T-helper 1 cell treated with Interleukin-12 subunit alpha and Interleukin-12 subunit beta and Interleukin-4 antibody, amounts not matched to agents 30 ng/mL and 1 ng/mL, for 36 hours (primary cell): ENCODE data around the gene CCL3. TPM values are rescaled to one million over a fixed set of nuclear protein-coding genes. Genes with fewer than 3 reads are reported as not detected.
"Not testable (repeated sequence)": the region's sequence is repeated elsewhere in the genome, so short reads cannot be mapped to it uniquely, and the experiment has no call there.

ENCODE experiments used
- intact Hi-C: fragments of 100-400 bp; cut with micrococcal nuclease; formaldehyde crosslinking; loops from one replicate; pipeline ENCODE4 v1.15.1; 2024
- total RNA-seq: library from RNA; stranded (reverse); gene quantifications from 2 replicates; pipeline ENCODE4 v1.2.3, GENCODE V29; 2022

Gene CCL3
- total RNA-seq, result 114 and 123 TPM in 2 replicates

DNA sequence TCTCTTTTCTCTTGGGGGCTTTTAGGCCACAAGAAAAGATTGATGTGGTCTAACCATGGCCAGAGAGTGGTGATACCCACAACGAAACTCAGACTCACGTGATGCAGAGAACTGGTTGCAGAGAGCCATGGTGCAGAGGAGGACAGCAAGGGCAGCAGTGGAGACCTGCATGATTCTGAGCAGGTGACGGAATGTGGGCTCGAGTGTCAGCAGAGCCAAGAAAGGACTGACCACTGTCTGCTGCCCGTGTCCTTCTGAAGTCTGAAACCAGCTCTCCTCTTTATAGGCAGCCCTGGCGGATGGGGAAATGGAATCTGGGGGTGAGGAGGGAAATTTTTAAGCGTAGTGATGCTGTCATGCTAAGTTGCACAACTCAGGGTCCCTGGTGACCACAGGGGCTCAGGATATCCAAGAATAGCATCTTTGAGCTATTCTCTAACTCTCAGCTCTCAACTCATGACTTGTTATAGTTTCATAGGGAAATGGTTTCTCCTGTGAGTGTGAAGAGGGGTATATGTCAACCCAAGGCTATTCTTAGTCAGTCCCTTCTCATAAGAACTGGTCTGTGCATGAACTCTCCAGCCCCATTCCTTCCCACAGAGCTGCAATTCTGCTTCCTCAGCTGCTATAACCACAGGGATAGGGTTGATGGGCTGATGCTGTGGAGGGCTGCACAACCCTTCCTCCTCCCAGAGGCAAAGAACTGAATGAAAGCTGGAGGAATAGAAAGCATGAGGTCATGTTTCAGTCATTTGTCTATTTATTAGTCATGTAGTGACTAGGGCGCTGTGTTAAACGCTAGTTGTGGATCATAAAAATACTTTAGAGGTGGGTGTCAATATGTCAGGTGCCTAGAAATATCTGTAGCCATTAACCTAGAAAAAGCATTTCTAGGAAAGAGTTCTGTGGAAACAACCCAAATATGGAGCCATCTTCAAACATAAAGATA is at the start of gene CCL3:
Gene CCL3, minus strand, starts transcription at position 256 of the 949 bp plus-strand sequence. Its CDS starts 85 bp downstream, at position 171.
- intact Hi-C loops, result loop anchor here (1.0 to 10.0 kb wide), 3 partner anchors 8 to 195 kb away; no protein-coding TSS in a partner anchor

DNA sequence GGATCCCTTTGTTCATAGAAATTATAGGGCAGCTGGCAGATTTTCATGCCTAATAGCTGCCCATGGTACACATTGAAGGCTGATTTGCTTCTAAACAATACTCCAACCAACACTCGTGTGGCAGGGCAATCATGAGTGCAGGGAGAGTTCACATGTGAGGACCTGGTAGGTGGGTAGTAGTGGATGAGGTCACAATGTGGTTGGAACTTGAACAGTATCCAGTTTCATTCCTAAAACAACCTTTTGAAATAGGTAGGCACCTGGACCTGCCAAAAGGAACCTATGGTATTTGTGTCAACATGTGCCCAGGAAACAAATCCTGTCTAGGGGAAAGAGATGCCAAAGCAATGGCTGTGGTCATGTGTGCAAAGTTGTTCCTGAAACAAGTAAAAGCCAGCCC is 46.5 kb upstream of the CCL3 start:
- intact Hi-C loops, result no loop called here

DNA sequence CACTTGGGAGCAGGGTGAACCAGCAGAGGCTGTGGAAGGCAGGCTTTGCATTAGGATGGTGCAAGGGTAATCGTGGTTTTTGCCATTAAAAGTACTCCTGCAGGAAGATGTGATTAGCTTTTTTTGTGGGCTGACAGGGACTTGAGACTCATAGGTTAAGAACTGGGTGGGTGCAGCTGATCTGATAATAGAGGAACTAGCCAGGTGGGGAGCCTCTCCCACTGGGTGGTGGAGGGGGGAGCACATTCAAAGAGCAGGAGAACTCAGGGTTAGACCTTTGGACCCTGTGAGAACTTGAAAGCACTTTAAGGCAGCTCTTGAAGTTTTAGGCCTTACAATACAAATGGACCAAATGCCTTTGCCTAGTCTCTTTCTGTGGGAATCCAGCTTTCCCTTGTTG is 46.1 kb upstream of the CCL3 start:
- intact Hi-C loops, result no loop called here

DNA sequence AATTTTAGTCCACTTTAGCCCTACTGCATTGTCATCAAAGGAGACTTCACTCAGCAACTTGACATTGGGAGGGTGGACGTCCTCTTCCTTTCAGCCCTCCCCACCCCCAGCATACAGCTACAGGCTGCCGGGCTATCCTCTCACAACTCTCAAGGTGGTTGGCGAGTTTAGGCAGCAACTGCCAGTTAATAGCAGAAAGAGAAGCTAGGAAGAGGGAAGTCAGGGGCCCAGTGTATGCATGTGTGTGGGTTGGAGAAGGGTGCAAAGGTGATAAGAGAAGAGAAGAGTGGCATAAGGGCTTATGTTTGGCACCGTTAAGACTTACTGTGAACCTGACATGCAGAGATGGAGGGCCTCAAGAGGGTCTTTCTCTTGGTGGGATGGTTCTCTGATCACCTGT is 45.5 kb upstream of the CCL3 start:
- intact Hi-C loops, result no loop called here

DNA sequence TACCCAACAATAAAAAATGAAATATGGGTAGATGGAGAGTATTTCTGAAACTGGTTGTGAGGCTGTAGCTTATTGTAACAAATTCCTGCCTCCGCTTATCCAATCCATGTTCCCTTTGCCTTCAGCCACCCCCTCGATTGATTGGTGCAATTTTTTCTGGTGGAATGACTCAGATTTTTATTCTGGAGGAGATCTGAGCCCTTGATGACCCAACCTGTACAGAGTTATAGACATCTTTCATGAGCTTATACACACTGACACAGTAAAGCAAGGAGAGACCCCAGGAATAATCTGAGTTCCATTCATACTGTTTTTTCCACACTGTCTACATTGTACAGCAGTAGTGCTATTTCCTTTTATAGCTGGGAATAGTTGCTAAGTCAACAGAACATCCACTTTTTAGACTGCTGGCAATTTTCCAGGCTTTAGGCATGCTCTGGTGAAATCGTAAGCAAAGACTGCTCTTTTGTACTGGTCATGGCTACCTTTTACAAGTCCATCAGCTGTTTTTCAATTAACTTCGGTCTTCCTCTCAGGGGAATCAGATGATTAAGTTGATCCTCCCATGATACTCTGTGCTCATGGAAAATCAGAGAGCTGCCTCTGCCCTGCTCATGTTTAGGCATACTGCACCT is 43.8 kb upstream of the CCL3 start:
- intact Hi-C loops, result no loop called here

DNA sequence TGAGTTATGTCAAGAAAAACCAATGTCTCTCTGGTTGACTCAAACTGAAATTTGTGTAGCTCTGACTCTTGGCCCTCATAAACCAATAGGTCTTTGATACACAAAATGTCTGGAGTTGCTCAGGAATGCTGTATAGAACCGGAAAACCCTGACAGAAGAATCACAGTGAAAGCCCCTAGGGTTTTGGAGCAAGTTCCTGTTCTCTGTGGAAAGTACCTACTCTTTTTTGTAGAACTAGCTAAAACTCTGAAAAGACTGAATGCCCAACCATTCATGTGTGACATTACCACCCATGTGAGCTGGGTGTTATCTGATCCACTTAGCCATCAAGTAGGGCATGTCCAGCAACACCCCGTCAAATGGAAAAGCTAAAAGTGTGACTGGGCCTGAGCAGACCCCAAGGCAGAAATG is 42.5 kb upstream of the CCL3 start:
- intact Hi-C loops, result no loop called here

DNA sequence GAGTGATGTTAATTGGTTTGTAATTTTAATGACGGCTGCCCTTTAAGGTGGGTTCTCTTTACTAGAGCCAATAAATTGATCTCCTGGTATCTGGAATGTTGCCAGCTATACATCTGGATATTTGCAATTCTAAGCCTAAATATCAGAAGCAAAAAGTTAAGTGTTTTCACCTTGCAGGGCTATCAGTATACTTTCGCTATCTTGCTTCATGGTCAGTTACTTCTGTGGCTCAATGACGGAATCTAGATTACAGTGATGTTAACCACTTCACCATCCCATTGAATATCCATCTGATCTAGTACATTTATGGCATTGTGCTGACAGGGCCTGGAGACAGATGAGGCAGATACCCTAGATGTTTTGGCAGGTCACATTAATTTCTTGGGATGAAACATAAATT is 42.0 kb upstream of the CCL3 start:
- intact Hi-C loops, result no loop called here

DNA sequence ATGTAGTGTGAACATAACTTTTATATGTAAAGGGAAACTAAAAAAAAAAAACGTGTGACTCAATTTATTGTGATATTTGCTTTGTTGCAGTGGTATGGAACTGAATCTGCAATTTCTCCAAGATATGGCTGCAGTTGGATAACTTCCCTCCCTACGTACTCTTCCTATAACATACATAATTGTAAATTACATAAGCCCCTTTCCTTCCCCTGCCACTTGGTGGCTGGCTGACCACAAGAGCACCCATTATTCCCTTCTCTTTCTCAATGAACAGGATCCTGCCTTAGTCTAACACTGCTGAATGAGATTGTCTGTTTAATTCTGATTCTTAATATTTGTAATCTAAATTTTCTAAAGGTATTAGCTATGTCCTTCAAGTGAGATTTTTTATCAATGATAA is 41.5 kb upstream of the CCL3 start:
- intact Hi-C loops, result no loop called here

DNA sequence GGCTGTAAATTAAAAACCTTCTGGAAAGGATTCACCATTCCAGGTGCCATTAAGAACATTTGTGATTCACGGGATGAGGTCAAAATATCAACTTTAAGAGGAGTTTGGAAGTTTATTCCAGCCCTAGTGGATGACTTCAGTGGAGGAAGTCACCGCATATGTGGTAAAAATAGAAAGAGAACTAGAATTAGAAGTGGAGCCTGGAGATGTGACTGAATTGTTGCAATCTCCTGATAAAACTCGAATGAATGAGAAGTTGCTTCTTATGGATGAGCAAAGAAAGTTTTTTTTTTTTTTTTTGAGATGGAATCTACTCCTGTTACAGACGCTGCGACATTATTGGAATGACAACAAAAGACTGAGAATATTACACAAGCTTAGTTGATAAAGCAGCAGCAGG is 40.4 kb upstream of the CCL3 start:
- intact Hi-C loops, result no loop called here

DNA sequence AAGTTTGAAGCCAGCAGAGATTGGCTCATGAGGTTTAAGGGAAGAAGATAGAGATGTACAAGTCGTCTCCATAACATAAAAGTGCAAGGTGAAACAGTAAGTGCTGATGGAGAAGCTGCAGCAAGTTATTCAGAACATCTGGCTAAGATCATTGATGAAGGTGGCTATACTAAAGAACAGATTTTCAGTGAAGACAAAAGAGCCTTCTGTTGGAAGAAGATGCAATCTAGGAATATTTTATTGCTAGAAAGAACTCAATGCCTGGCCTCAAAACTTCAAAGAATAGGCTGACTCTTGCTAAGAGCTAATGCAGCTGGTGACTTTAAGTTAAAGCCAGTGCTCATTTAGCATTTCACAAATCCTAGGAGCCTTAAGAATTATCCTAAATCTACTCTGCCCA is 39.7 kb upstream of the CCL3 start:
- intact Hi-C loops, result no loop called here

DNA sequence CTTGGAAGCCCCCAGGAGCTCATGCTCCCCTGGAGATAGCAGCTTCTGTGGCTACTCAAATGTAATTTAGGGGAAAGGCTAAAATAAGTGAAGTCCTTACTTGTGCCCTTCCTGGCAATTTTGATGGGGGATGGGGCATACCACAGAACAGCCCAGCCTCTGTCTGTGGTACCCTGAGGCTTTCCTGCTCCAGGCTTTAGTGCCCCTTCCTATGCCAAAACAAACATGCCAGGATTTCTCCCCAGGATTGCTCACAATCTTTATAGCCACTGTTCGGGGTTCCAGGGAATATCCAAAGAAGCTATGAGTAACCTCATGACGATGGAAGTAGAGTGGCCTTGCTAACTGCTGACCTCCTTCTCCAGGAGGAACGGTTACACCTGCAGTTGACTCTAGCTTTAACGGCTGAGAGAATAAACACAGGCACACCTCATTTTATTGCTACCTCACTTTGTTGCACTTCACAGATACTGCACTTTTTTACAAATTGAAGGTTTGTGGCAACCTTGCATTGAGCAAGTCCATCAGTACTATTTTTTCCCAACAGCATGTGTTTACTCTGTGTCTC is 38.6 kb upstream of the CCL3 start:
- intact Hi-C loops, result no loop called here

DNA sequence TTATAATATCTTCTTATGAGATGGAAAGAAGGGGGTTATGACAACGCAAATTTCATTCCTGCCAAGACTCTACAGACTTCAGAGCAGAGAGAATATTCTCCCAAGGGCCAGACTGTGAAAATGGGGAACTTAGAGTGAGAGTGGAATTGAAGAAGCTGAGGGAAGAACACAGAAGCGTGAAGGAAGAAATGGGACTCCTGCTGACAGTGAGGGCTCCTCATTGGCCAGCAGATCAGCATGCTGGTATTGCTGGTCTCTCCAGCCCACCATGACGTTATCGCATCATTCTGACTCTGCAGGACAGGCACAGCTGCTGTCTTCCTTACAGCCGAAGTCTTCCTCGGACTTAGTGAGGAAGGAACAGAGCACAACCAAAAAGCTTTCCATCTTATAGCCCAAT is 38.0 kb upstream of the CCL3 start:
- intact Hi-C loops, result no loop called here

DNA sequence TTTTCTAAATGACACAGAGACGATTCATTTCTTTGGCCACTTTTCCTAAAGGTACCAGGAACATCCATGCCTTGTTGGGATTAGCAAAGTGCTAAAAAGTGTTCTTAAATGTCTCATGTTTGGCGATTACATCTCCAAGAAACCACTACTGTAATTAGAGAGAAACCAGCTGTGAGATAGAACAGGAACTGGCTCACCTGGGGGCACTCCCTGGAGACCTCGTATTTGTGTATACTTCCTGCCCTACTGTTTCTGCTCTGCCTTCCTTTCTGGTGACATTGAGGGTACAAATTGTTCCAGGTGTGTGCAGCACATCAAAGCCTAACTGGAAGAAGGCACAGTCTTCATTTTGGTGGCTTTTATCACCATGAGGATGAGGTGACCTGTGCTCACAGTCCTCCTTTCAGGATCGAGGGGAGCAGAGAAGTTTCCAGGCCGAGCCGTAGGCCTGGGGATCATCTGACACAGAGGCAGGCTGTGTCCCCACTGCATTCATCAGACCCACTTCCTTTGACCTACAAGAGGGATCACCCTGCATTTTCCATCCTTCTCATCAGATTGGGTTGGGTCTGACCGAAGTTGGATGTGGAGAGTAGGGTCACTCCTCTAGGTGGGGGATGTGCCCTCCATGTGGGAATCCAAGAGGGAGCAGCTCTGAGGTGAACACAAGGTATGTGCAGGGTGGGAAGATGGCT is 37.4 kb upstream of the CCL3 start:
- intact Hi-C loops, result no loop called here

DNA sequence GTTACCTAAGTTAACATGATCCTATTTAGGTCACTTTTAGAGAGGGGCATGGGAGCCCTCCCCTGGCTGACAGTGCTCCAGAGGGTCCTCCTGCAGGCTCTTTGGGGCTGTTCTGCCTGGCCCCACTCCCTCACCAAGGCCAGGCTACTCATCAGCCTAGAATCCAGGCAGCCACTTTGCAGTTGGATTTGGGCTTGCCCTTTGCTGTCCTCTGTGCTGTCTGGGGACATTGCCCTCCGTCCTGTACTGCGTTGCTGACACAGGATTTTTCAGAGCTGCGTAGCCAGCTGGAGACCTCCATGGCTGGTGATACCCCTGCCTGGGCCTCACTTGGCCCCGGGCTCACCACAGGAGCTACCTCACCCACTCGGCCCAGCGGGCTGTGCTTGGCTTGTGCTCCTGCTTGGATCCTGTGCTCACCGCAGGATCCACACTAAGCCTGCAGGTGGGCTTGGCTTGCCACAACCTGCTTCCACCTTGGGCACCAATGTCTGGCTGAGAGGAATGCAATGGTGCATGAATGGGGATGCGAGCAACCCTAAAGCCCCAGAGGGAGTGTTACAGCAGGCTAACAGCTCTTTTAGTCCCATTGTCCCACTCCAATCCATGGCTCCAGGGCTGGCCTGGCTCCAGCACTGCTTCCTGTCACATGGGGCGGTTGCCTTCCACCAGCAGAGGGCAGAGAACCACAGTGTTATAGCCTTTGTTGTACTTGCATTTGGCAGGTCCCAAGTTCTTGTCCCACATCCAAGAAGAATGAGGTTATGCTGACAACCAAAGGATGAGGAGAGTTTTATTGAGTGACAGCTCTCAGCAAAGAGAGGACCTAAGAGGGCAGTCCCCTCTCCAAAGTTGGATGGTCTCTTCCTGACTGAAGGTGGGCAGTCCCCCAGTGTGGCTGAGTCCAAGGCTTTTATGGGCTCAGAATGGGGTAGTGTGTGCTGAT is 35.2 kb upstream of the CCL3 start:
- intact Hi-C loops, result no loop called here

DNA sequence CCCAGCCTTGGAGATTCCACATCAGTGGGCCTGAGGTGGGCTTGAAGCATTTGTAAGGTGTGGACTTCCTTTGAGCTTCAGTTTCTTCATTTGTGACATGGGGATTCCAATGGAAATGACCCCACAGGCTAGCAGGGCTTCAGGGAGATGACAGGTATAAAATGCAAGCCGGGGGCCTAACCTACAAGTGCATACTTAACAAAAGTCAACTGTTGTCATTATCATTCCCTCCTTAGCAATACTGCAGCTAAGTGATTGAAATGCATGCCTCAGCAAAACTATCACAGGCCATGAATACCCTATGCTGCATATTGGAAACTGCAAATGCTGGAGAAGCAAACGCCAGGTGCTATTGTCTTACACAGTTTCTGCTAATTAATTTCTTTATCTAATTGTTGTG is 33.5 kb upstream of the CCL3 start:
- intact Hi-C loops, result no loop called here

DNA sequence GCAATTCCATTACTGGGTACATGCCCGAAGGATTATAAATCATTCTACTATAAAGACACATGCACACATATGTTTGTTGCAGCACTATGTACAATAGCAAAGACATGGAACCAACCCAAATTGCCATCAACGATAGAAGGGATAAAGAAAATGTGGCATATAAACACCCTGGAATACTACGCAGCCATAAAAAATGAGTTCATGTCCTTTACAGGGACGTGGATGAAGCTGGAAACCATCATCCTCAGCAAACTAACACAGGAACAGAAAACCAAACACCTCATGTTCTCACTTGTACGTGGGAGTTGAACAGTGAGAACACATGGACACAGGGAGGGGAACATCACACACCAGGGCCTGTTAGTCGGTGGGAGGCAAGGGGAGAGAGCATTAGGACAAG is 31.2 kb upstream of the CCL3 start:
- intact Hi-C loops, result not testable (repeated sequence)

DNA sequence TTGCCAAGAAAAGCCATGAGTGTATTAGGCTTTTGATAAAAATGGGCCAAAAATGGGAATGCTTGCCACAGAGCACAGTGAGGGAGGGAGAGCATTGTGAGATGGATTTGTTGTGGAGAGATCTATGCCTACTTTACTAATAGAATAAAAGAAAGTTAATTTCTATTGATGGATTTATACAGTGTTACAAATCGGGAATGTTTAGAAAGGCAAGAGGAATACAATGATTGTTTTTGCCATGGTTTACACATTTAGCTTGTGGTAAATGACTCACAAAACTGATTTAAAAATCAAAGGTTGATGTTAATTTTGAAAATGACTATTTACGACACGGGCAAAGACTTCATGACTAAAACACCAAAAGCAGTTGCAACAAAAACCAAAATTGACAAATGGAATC is 30.3 kb upstream of the CCL3 start:
- intact Hi-C loops, result no loop called here

DNA sequence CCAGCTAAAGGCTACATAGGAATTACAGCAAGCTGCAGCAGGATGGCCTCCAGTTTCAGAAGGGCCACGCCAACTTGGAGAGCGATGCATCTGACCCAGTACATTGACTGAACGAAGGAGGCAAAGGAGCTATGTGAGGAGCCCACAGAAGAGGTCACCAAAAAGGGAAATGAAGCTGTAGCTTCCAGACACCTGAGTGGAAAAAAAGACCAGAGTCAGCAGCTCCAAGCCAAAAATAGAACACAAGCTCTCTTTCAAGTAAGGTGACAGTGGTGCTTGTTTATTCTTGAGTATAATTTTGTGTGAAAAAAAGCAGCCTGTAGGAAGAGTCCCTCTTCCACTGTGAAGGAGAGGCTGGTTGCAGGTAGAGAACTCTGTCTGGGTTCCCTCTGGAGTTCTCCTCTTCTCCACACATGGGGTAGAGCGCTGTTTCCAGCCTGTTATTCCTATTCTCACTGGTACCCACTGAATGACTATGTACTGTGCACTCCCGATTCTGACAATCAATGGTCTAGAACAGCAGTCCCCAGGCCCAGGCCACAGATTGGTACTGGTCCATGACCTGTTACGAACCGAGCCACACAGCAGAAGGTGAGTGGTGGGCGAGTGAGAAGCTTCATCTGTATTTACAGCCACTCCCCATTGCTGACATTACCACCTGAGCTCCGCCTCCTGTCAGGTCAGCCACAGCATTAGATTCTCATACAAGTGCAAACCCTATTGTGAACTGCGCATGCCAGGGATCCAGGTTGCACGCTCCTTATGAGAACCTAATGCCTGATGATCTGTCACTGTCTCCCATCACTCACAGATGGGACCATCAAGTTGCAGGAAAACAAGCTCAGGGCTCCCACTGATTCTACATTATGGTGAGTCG is 28.8 kb upstream of the CCL3 start:
- intact Hi-C loops, result loop anchor here (5.0 kb wide), 1 partner anchor 46 kb away; no protein-coding TSS in a partner anchor
